Measurements from ENCODE around the gene RPP30.
A peak's percentile ranks its signal among the peaks of the same experiment; 100 is the strongest.

RPP30 gene

GRCh38 chr10:90916392-90917237, 44.8 kb downstream of the RPP30 start:
- no peak for DNase-seq (ENCODE audit: low spot score)
- FAIRE-seq, result no peak

- no peak for FAIRE-seq
- DNase-seq (ENCODE audit: low spot score), result no peak
Measured at GRCh38 chr10:90917238-90917967, 45.6 kb downstream of the RPP30 start.

GRCh38 chr10:90917968-90918318, 46.2 kb downstream of the RPP30 start:
- no peak for FAIRE-seq
- no peak for DNase-seq (ENCODE audit: low spot score)

GRCh38 chr10:90919683-90920574, 48.2 kb downstream of the RPP30 start:
- DNase-seq (ENCODE audit: low spot score) (peak; percentile 32), FAIRE-seq (no peak)

GRCh38 chr10:90920986-90921666, 49.4 kb downstream of the RPP30 start, which contains the start of gene ANKRD1:
Gene ANKRD1, minus strand, starts transcription at chr10:90921087. Its CDS starts 60 bp downstream, at chr10:90921027.
- FAIRE-seq, result peak; percentile 97
- peak; percentile 100 for DNase-seq (ENCODE audit: low spot score)

GRCh38 chr10:90921906-90922305, 50.1 kb downstream of the RPP30 start:
- FAIRE-seq (no peak), DNase-seq (ENCODE audit: low spot score) (no peak)

GRCh38 chr10:90923111-90923731, 51.4 kb downstream of the RPP30 start:
- no peak for FAIRE-seq

GRCh38 chr10:90924552-90924951, 52.8 kb downstream of the RPP30 start:
- no peak for FAIRE-seq
- DNase-seq (ENCODE audit: low spot score), result no peak

More at GRCh38 chr10:90923111-90923731, 51.4 kb downstream of the RPP30 start:
- DNase-seq (ENCODE audit: low spot score), result no peak

- DNase-seq (ENCODE audit: low spot score) (peak; percentile 36), FAIRE-seq (peak; percentile 24)
Measured at GRCh38 chr10:90925079-90926029, 53.6 kb downstream of the RPP30 start.

- DNase-seq (ENCODE audit: low spot score) (no peak), FAIRE-seq (no peak)
Measured at GRCh38 chr10:90927293-90927692, 55.5 kb downstream of the RPP30 start.

- FAIRE-seq (no peak), DNase-seq (ENCODE audit: low spot score) (no peak)
Measured at GRCh38 chr10:90929179-90929578, 57.4 kb downstream of the RPP30 start.

GRCh38 chr10:90930070-90930837, 58.5 kb downstream of the RPP30 start:
- no peak for FAIRE-seq
- DNase-seq (ENCODE audit: low spot score), result no peak

GRCh38 chr10:90930971-90931871, 59.4 kb downstream of the RPP30 start:
- DNase-seq (ENCODE audit: low spot score) (peak; percentile 93), FAIRE-seq (no peak)

- FAIRE-seq, result no peak
- DNase-seq (ENCODE audit: low spot score), result no peak
Measured at GRCh38 chr10:90935581-90936275, 64.0 kb downstream of the RPP30 start.

GRCh38 chr10:90936276-90936659, 64.5 kb downstream of the RPP30 start:
- no peak for DNase-seq (ENCODE audit: low spot score)
- no peak for FAIRE-seq

- FAIRE-seq, result no peak
- peak; percentile 47 for DNase-seq (ENCODE audit: low spot score)
Measured at GRCh38 chr10:90937645-90938258, 66.0 kb downstream of the RPP30 start.

All from RCC 7860 (cell line).